Effector CD4-positive, alpha-beta T cell (primary cell): ENCODE results near the gene ARHGEF11.

Source experiments
- DNase-seq: peaks from one replicate; pipeline ENCODE4 v3.0.0-alpha.2; 2020

Gene ARHGEF11

DNA sequence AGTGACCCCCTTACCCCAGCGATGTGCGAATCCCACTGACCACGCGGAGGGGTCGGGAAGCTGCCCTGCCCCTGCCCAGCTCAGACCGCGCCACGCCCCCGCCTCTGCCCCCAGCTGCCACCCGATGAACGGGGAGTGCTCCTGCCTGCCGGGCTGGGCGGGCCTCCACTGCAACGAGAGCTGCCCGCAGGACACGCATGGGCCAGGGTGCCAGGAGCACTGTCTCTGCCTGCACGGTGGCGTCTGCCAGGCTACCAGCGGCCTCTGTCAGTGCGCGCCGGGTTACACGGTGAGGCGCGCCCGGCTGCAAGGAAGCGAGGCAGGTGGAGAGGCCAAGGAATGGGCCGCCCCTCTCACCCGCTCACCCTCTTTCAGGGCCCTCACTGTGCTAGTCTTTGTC lies 137.0 kb downstream of the ARHGEF11 start:
- DNase-seq: no peak

DNA sequence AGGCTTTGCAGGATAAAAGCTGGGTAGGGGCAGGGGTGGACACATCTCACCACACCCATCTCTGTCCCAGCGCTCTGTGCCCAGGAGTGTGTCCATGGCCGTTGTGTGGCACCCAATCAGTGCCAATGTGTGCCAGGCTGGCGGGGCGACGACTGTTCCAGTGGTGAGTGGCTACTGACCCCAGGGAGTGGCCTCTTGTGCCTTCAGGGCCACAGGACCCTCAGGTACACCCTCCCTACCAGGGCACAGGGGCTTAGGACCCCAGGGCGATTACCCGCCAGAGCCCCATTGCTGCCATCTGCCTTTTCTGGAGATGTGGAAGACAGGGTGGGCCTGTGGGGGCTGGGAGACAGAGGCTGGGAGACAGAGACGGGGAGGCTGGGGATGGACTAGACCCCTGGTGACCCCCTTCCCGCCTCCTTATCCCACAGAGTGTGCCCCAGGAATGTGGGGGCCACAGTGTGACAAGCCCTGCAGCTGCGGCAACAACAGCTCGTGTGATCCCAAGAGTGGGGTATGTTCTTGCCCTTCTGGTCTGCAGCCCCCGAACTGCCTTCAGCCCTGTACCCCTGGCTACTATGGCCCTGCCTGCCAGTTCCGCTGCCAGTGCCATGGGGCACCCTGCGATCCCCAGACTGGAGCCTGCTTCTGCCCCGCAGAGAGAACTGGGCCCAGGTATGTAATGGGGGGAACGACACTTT lies 139.2 kb downstream of the ARHGEF11 start:
- DNase-seq: no peak

DNA sequence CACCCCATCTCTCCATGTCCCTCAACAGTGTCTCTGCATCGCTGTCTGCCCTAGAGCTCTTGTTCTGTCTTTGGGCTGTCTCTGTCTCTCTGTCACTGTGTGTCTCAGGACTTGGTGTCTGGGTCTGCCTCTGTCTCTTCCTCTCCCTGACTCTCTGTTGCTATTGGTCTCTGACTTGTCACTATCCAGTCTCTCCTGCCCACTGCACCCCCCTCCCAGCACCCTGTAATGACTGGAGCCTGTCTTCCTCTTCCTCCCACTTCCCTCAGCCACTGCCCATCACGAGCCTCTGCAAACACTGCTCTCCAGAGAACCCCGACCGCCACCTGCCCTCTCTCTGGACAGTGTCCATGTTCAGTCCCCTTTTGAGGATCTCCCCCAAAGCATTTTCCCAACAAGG lies 139.9 kb downstream of the ARHGEF11 start:
- no peak for DNase-seq

- no peak for DNase-seq
Measured at GRCh38 chr1:156905176-156905575, 140.4 kb downstream of the ARHGEF11 start.

DNA sequence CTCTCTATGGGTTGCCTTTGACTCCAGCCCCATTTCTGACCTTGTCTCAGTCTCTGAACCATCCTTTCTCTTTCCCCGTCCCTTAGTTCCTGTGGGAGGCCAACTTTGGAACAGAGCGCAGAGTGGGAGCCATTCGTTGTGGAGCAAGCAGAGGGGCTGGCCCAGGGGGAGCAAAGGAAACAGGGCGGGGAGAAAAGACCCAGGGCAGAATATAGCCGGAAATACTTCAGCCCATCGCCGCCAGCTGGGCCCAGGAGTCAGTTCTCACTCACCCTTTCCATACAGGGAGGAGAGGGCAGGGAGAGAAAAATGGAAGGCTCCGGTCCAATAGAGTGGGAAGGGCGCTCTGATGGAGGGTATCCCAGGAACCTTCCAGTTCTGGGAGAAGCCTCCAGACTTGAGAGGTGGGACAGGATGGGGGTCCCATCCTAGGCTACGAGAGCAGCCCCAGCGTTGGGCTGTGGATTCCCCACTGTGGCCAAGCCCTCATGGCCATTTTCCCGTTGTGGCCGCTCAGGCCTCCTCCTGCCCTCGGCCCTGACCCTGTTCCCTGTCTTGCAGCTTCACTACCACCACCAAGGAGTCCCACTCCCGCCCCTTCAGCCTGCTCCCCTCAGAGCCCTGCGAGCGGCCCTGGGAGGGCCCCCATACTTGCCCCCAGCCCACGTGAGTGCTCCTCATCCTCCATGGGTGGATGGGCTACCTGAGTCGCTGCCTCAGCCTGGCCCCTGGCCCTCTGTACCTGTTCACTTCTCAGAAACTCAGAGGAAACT lies 141.2 kb downstream of the ARHGEF11 start:
- DNase-seq: no peak

- DNase-seq: no peak
Measured at GRCh38 chr1:156903328-156904091, 142.0 kb downstream of the ARHGEF11 start.

GRCh38 chr1:156901966-156902915 lies 143.3 kb downstream of the ARHGEF11 start:
- no peak for DNase-seq

GRCh38 chr1:156901590-156901900 lies 144.0 kb downstream of the ARHGEF11 start:
- DNase-seq: no peak

GRCh38 chr1:156900896-156901589 lies 144.5 kb downstream of the ARHGEF11 start:
- no peak for DNase-seq

DNA sequence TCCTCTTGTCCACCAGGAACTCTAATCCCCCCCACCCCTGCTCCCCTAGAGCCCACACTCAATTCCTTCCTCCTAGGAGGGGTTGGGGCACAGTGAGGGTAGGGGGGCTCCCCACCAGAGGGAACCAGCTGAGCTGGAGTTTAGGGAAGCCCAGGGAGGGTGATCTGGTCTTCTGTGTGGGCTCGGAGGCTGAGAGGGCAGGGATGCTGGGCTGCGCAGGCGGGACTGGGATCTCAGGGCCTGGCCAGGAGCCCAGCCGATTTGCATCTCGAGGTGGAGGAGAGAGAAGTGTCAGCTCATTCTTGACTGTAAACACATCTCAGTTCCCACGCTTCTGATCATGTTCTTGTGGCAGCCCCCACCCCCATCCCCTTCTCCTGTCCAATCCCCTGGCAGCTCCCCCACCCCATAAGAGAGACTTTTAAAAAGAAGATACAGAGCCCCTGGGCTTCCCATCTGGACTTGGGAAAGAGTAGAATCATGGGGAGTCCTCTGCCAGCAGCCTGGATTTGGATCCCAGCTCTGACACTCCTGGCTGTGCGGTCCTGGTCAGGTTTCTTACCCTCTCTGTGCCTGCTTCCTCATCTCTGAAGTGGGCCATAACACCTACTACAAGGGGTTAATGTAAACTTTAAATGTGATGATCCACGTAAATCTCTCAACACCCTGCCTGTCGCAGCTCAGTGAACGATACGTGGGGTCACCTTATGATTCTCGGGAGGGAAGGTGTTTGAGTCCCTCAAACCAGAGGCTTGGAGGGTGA lies 145.4 kb downstream of the ARHGEF11 start:
- DNase-seq: no peak

DNA sequence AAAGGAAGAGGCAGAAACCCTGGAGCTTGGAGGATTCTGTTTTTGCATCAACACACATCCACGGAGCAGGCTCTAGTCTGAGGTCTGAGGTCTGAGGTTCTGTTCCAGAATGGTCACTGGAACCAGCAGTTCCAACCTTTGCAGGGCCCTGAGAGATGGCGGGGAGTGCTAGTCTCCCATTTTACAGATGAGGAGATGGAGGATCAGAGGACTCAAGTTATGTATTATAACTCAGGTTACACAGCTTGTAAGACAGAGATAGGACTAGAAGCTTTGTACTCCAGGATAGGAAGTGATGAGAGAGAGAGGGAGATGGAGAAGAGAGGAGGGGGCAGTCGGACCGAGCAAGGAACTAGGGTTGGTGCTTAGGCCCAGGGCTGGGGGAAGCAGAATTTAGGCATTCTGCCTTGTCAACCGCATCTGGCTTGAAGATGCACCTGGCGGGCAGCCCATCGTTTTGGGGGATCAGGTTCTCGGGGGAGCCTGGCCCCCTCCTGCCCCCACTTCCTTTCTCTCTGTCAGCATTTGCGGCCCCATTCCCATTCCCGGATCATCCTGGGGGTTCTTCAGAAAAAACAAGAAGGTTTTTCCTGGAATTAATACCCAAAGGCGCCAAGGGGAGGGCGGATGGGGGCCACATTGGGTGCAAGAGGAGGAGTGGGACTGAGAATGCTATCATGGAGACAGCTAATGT lies 146.4 kb downstream of the ARHGEF11 start:
- DNase-seq: no peak

DNA sequence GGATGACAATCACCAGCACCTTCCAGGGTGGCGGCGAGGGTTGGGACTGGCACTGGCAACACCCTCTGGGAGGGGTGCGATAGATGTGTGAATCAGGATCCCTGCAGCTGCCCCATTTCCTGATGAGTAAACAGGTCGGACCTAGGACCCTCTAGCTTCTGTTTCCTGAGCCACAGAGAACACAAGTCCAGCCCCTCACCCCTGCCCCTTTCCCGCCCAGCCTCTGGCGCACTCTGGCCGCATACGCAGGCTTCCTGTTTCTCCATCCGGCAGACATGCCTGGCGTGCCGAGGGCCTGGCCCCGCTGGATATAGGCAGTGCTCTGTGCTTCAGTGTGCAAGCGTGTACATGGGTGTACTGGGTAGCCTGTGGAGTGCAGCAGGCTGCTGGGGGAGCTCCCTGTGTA lies 147.4 kb downstream of the ARHGEF11 start:
- no peak for DNase-seq

DNA sequence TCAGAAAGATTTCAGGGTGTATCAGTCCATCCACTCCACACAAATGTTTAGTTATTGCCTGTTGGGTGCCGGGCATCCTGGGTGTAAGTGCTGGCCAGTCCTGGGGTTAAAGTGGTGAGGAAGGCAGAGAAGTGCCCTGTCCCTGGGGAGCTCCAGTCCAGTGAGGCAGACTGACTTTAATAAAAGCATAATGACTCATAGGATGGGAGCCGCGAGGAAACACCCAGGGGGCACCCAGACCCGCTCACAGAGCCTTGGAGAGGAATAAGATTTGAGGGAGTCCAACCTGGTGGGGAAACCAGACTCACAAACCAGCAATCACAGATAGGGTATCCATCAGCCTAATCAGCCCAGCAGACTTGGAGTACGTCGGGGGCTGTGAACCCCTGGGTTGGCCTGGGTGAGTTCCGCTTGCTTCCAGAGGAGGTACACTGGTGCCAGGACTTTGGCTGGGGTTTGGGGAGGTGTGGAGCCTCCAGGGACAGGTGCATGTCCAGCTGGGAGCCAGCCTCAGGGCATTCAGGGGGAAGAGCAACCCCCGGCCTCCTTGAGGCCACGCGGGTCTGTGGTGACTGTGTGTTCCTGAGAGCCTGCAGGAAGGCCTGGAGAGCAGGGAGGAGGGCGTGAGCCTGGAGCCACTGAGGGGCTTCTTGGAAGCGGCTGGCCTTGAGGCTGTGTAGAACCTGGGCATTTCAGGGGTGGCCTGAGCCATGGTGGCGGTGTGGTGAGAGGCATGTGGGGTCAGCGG lies 148.3 kb downstream of the ARHGEF11 start:
- DNase-seq: no peak

GRCh38 chr1:156896490-156897033 lies 149.0 kb downstream of the ARHGEF11 start:
- no peak for DNase-seq

DNA sequence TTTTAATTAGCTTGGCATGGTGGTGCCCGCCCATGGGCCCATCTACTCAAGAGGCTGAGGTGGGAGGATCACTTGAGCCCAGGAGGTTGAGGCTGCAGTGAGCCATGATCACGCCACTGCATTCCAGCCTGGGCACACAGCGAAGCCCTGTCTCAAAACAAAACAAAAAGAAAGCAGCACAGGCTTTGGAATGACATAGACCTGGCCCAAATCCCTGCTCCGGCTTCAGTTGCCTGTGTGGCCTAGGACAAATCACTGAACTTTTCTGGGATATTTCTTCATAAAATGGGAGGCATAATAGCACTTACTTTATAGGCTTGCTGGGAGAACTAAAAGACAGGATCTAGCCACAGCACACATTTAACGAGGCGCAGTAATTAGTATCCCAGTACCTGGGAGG lies 149.6 kb downstream of the ARHGEF11 start:
- no peak for DNase-seq

DNA sequence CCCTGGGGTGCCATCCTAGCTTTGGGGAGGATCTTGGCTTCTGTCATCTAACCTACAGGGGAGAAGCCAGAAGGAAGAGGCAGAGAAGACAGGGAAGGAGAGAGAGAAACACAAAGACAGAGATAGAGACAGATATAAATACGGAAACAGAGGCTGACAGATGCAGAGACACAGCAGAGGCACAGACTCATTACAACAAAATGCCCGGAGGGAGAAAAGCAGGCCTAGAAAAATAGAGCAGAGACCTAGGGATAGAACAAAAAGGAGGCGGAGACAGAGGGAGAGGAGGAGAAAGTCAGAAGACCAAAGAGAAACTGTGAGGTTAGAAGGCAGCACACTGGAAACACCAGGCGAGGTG lies 150.1 kb downstream of the ARHGEF11 start:
- DNase-seq: no peak

GRCh38 chr1:156894711-156895454 lies 150.7 kb downstream of the ARHGEF11 start:
- no peak for DNase-seq

- no peak for DNase-seq
Measured at GRCh38 chr1:156894001-156894400, 151.5 kb downstream of the ARHGEF11 start.
